Natural killer cell (primary cell): Measurements from ENCODE around the gene PPP1R16B. TPM values are rescaled to one million over a fixed set of nuclear protein-coding genes. Genes with fewer than 3 reads are reported as not detected.

Source experiments
- ATAC-seq, 3 donors: fragments of 150-1000 bp in 2 of 3; fragments of 200-7000 bp in 1 of 3; cut with Tn5 transposase; 1 replicate in 1 of 3; 2 replicates in 2 of 3; pipeline ENCODE4 v1.10.0; 2021; ENCODE audit warnings: mild to moderate bottlenecking in 2 of 3, moderate library complexity in 2 of 3
- DNase-seq, 2 donors: peaks; one replicate each; pipeline versions ENCODE4 v3.0.0 to v3.0.0-alpha.2; 2013 to 2021; ENCODE audit warnings: mixed read lengths in 1 of 2
- H3K27ac ChIP-seq: one replicate; pipeline ENCODE4 v1.5.1; 2013; ENCODE audit warnings: mild to moderate bottlenecking, low read length
- H3K27me3 ChIP-seq: one replicate; pipeline ENCODE4 v1.6.1; 2013; ENCODE audit warnings: low read length; ENCODE audit not compliant: control insufficient read depth, insufficient read depth
- H3K36me3 ChIP-seq: one replicate; pipeline ENCODE4 v1.6.1; 2013; ENCODE audit warnings: low read length; ENCODE audit not compliant: control insufficient read depth, insufficient read depth
- H3K4me1 ChIP-seq: one replicate; pipeline ENCODE4 v1.6.1; 2013; ENCODE audit warnings: low read length; ENCODE audit not compliant: control insufficient read depth, insufficient read depth
- H3K4me3 ChIP-seq: one replicate; pipeline ENCODE4 v1.5.1; 2013; ENCODE audit warnings: low read length
- H3K9me3 ChIP-seq: one replicate; pipeline ENCODE4 v1.6.1; 2013; ENCODE audit warnings: low read length; ENCODE audit not compliant: control insufficient read depth, insufficient read depth
- H3K27ac Mint-ChIP-seq, 2 donors: one replicate each; pipeline ENCODE4 v1.8.0; 2022; ENCODE audit warnings: mild to moderate bottlenecking in 2 of 2, mixed read lengths in 2 of 2, moderate library complexity in 1 of 2
- H3K27me3 Mint-ChIP-seq, 2 donors: one replicate each; pipeline ENCODE4 v1.8.0; 2022; ENCODE audit warnings: low read depth in 2 of 2, mixed read lengths in 2 of 2
- H3K36me3 Mint-ChIP-seq: one replicate; pipeline ENCODE4 v1.8.0; 2022; ENCODE audit warnings: mixed read lengths
- H3K4me1 Mint-ChIP-seq, 2 donors: one replicate each; pipeline ENCODE4 v1.8.0; 2022; ENCODE audit warnings: mixed read lengths in 2 of 2
- H3K4me3 Mint-ChIP-seq: one replicate; pipeline ENCODE4 v1.8.0; 2022; ENCODE audit warnings: mild to moderate bottlenecking, moderate library complexity, mixed read lengths
- H3K9me3 Mint-ChIP-seq, 2 donors: one replicate each; pipeline ENCODE4 v1.8.0; 2022; ENCODE audit warnings: mixed read lengths in 2 of 2
- WGBS: methylation state at CpG from one replicate; pipeline ENCODE4 v1.1.7; 2013; ENCODE audit warnings: missing lambda C conversion rate; ENCODE audit not compliant: insufficient coverage; 5-methylcytosine and 5-hydroxymethylcytosine counted together
- intact Hi-C: fragments of 100-400 bp; cut with micrococcal nuclease; formaldehyde crosslinking; loops from one replicate; pipeline ENCODE4 v1.14.2; 2022
- total RNA-seq, 4 donors: library from RNA; stranded (reverse); fragments of 120-200 nt in 1 of 4; gene quantifications; one replicate each; pipeline versions ENCODE4 v1.2.3 to v1.2.4, GENCODE V29; 2013 to 2022
- TF ChIP-seq, protein P1 (sequence below): fragments of 200-600 bp; IDR thresholded peaks from one replicate; pipeline ENCODE4 v1.8.0; 2022; ENCODE audit warnings: antibody characterized with exemption

PPP1R16B gene
- total RNA-seq, 3 donors from 2014 or later (not counting 1 experiment from before 2014, with no cell fraction given): 52.0 to 62.3 (median 53.7) TPM

DNA sequence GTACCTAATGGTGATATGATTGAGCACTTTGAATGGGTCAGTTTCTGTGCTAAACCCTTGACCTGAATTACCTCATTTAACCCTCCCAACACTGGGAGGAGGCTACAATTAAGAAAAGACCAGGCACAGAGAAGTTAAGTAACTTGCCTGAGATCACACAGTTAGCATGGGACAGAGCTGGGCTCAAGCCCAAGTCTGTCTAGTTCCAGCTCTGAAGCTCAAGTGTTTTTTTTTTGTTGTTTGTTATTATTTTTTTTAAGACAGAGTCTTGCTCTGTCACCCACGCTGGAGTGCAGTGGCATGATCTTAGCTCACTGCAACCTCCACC is 124.7 kb downstream of the PPP1R16B start:
- no peaks in the 10 kb centered on the region for H3K9me3 Mint-ChIP-seq
- H3K4me1 Mint-ChIP-seq: peaks cover 13 to 18% of the 10 kb centered on the region in 2 donors
- WGBS: 75% methylated on average over 1 of the region's 1 CpG
- intact Hi-C loops: no loop called here
- ATAC-seq: no peak
- TF ChIP-seq, protein P1, sequence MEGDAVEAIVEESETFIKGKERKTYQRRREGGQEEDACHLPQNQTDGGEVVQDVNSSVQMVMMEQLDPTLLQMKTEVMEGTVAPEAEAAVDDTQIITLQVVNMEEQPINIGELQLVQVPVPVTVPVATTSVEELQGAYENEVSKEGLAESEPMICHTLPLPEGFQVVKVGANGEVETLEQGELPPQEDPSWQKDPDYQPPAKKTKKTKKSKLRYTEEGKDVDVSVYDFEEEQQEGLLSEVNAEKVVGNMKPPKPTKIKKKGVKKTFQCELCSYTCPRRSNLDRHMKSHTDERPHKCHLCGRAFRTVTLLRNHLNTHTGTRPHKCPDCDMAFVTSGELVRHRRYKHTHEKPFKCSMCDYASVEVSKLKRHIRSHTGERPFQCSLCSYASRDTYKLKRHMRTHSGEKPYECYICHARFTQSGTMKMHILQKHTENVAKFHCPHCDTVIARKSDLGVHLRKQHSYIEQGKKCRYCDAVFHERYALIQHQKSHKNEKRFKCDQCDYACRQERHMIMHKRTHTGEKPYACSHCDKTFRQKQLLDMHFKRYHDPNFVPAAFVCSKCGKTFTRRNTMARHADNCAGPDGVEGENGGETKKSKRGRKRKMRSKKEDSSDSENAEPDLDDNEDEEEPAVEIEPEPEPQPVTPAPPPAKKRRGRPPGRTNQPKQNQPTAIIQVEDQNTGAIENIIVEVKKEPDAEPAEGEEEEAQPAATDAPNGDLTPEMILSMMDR: no peak
- Histone ChIP-seq H3K4me1 (peaks cover 32% of the 10 kb centered on the region), H3K27ac (no peak overlapping the region), H3K36me3 (no peaks in the 10 kb centered on the region), H3K9me3 (no peaks in the 10 kb centered on the region), H3K4me3 (no peak overlapping the region), H3K27me3 (no peaks in the 10 kb centered on the region)
- DNase-seq: no peak
- no peaks in the 10 kb centered on the region for H3K27me3 Mint-ChIP-seq
- H3K36me3 Mint-ChIP-seq: no peaks in the 10 kb centered on the region
- H3K4me3 Mint-ChIP-seq: no peak overlapping the region
- H3K27ac Mint-ChIP-seq: no peak overlapping the region

DNA sequence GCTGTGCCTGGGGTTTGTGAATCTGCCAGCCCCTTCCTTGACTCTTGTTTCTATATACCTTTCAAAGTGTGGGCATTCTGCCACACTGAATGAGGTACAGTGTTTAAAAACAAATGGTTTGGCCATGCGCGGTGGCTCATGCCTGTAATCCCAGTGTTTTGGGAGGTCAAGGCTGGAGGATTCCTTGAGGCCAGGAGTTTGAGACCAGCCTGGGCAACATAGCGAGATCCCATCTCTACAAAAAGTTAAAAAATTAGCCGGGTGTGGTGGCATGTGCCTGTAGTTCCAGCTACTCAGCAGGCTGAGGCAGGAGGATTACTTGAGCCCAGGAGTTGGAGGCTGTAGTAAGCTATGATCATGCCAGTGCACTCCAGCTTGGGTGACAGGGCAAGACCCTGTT is 126.5 kb downstream of the PPP1R16B start:
- TF ChIP-seq, protein P1: no peak
- Mint-ChIP-seq H3K9me3 (no peaks in the 10 kb centered on the region), H3K4me1 (peaks cover 12 to 13% of the 10 kb centered on the region in 2 donors), H3K36me3 (no peaks in the 10 kb centered on the region), H3K4me3 (no peak overlapping the region), H3K27me3 (no peaks in the 10 kb centered on the region), H3K27ac (no peak overlapping the region)
- H3K9me3 ChIP-seq: no peaks in the 10 kb centered on the region
- no peaks in the 10 kb centered on the region for H3K27me3 ChIP-seq
- H3K27ac ChIP-seq: no peak overlapping the region
- H3K4me1 ChIP-seq: peaks cover 25% of the 10 kb centered on the region
- DNase-seq: no peak
- no peak overlapping the region for H3K4me3 ChIP-seq
- intact Hi-C loops: no loop called here
- WGBS: 98% methylated on average over 4 of the region's 4 CpGs
- ATAC-seq: no peak
- H3K36me3 ChIP-seq: no peaks in the 10 kb centered on the region

DNA sequence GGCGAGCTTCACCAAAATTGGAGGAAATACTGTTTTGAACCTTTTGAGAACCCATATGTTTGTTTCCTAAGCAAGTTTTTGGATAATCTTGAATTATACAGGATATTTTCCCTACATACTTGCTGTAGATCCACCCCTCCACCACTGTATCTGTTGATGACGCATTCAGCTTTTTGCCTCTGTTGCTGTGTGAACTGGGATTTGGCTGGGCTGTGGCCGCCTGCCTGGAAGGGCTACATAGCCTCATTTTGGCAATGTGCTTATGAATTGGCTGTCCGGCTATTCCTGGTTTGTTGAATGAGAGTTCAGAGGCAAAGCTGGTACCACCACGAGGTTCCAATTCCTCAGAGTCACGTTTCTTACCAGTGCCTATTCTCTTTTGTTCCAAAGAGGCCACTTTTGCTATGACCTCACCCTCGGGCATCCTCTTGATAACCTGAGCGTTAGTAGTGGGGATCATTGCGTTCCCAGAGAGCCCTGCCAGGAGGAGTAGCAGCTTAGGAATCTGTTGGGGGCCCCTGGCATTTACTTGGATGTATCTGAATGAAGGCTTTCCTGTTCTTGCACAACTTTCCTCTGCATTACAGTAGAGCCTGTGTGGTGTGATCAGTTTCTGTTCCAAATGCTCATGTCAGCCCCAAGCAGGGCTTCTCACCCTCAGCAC is 127.1 kb downstream of the PPP1R16B start:
- Histone ChIP-seq H3K4me3 (no peak overlapping the region), H3K27ac (no peak overlapping the region), H3K9me3 (no peaks in the 10 kb centered on the region), H3K36me3 (no peaks in the 10 kb centered on the region), H3K4me1 (peaks cover 19% of the 10 kb centered on the region), H3K27me3 (no peaks in the 10 kb centered on the region)
- Mint-ChIP-seq H3K9me3 (no peaks in the 10 kb centered on the region), H3K4me3 (no peak overlapping the region), H3K36me3 (no peaks in the 10 kb centered on the region), H3K4me1 (peaks cover 12 to 13% of the 10 kb centered on the region in 2 donors), H3K27ac (no peak overlapping the region), H3K27me3 (no peaks in the 10 kb centered on the region)
- WGBS: 94% methylated on average over 9 of the region's 9 CpGs
- ATAC-seq (no peak), DNase-seq (no peak)
- TF ChIP-seq, protein P1: no peak
- intact Hi-C loops: no loop called here

DNA sequence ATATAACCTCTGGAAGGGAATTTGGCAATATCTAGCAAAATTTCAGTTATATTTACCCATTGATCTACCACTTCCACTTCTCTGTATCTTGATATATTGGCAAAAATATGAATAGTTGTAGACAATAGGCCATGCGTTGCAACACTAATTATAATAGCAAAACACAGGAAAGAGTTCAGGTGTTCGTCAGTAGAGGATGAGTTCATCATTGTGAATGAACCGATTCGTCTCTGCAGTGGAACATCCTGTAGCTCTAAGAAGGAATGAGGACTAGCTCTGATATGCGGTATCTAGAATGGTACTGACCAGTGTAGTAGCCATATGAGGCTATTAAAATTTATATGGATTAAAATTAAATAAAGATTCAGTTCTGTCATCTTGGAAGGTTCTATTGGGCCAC is 129.0 kb downstream of the PPP1R16B start:
- H3K36me3 Mint-ChIP-seq: no peaks in the 10 kb centered on the region
- intact Hi-C loops: no loop called here
- H3K27me3 Mint-ChIP-seq: no peaks in the 10 kb centered on the region

More for the DNA sequence above, 129.0 kb downstream of the PPP1R16B start:
- Mint-ChIP-seq H3K27ac (no peak overlapping the region), H3K4me3 (no peak overlapping the region), H3K9me3 (no peaks in the 10 kb centered on the region), H3K4me1 (peaks cover 5 to 6% of the 10 kb centered on the region in 2 donors)
- Histone ChIP-seq H3K4me3 (no peak overlapping the region), H3K4me1 (peaks cover 7% of the 10 kb centered on the region), H3K27ac (no peak overlapping the region), H3K9me3 (no peaks in the 10 kb centered on the region), H3K27me3 (no peaks in the 10 kb centered on the region), H3K36me3 (no peaks in the 10 kb centered on the region)
- ATAC-seq (no peak), DNase-seq (no peak)
- WGBS: 90% methylated on average over 4 of the region's 5 CpGs
- TF ChIP-seq, protein P1: no peak
